DOHH2 (cell line): Measurements from ENCODE around the gene NEUROG1.
"Not testable (repeated sequence)": the region's sequence is repeated elsewhere in the genome, so short reads cannot be mapped to it uniquely, and the experiment has no call there.

Source experiments
- H3F3A ChIP-seq: fragments of 200-600 bp; sonication (generic), shearing (Covaris generic); 2 replicates; pipeline ENCODE4 v1.6.0; 2016; ENCODE audit warnings: antibody characterized with exemption, mild to moderate bottlenecking; ENCODE audit not compliant: control insufficient read depth, insufficient read depth
- H3K27ac ChIP-seq: fragments of 200-600 bp; sonication (generic); 2 replicates; pipeline ENCODE4 v1.5.1; 2014; ENCODE audit warnings: low read depth, mild to moderate bottlenecking, low read length, moderate library complexity
- H3K27me3 ChIP-seq: fragments of 200-600 bp; sonication (generic); 2 replicates; pipeline ENCODE4 v1.6.1; 2014; ENCODE audit warnings: mild to moderate bottlenecking, low read length, mixed read lengths; ENCODE audit not compliant: control insufficient read depth
- H3K36me3 ChIP-seq: fragments of 200-600 bp; sonication (generic); 2 replicates; pipeline ENCODE4 v1.6.1; 2014; ENCODE audit warnings: mild to moderate bottlenecking, low read length, moderate library complexity, mixed read lengths; ENCODE audit not compliant: control insufficient read depth
- H3K4me1 ChIP-seq: fragments of 200-600 bp; sonication (generic); 2 replicates; pipeline ENCODE4 v1.6.1; 2014; ENCODE audit warnings: mild to moderate bottlenecking, low read length, mixed read lengths; ENCODE audit not compliant: control insufficient read depth
- H3K4me2 ChIP-seq: fragments of 200-600 bp; sonication (generic); 2 replicates; pipeline ENCODE4 v1.6.0; 2014; ENCODE audit warnings: mild to moderate bottlenecking, low read length, moderate library complexity
- H3K4me3 ChIP-seq: fragments of 200-600 bp; sonication (generic); 2 replicates; pipeline ENCODE4 v1.5.1; 2014; ENCODE audit warnings: mild to moderate bottlenecking, low read length, mixed read lengths
- H3K79me2 ChIP-seq: fragments of 200-600 bp; sonication (generic); 2 replicates; pipeline ENCODE4 v1.6.1; 2014; ENCODE audit warnings: mild to moderate bottlenecking, low read length, mixed read lengths; ENCODE audit not compliant: control insufficient read depth
- H3K9me2 ChIP-seq: fragments of 200-600 bp; sonication (generic); replicated peaks from 2 replicates; pipeline ENCODE4 v1.6.1; 2014; ENCODE audit warnings: mild to moderate bottlenecking, low read length, mixed read lengths; ENCODE audit not compliant: control insufficient read depth
- H3K9me3 ChIP-seq: fragments of 200-600 bp; sonication (generic); 2 replicates; pipeline ENCODE4 v1.6.1; 2014; ENCODE audit warnings: antibody characterized with exemption, low read length, mixed read lengths; ENCODE audit not compliant: control insufficient read depth, insufficient read depth
- H4K20me1 ChIP-seq: fragments of 200-600 bp; sonication (generic); 2 replicates; pipeline ENCODE4 v1.6.0; 2014; ENCODE audit warnings: low read depth, mild to moderate bottlenecking, antibody characterized with exemption, low read length, moderate library complexity; ENCODE audit not compliant: control insufficient read depth, insufficient read depth
- EZH2phosphoT487 ChIP-seq: fragments of 200-600 bp; sonication (generic); IDR thresholded peaks from 2 replicates; pipeline ENCODE4 v1.6.1; 2017; ENCODE audit warnings: borderline replicate concordance, mild to moderate bottlenecking, antibody characterized with exemption, low read length, moderate library complexity, mixed read lengths
- TF ChIP-seq, protein P1 (sequence below): fragments of 200-600 bp; sonication (generic); IDR thresholded peaks from one replicate; pipeline ENCODE4 v1.5.1; 2014; ENCODE audit warnings: antibody characterized with exemption, mild to moderate bottlenecking, low read depth, low read length; ENCODE audit not compliant: poor library complexity, severe bottlenecking

NEUROG1 gene

GRCh38 chr5:135498637-135498995 lies 37.1 kb downstream of the NEUROG1 start:
- Histone ChIP-seq H3K27me3 (peaks cover 28% of the 10 kb centered on the region), H3K4me1 (no peaks in the 10 kb centered on the region)
- TF ChIP-seq EZH2phosphoT487: no peak
- TF ChIP-seq, protein P1, sequence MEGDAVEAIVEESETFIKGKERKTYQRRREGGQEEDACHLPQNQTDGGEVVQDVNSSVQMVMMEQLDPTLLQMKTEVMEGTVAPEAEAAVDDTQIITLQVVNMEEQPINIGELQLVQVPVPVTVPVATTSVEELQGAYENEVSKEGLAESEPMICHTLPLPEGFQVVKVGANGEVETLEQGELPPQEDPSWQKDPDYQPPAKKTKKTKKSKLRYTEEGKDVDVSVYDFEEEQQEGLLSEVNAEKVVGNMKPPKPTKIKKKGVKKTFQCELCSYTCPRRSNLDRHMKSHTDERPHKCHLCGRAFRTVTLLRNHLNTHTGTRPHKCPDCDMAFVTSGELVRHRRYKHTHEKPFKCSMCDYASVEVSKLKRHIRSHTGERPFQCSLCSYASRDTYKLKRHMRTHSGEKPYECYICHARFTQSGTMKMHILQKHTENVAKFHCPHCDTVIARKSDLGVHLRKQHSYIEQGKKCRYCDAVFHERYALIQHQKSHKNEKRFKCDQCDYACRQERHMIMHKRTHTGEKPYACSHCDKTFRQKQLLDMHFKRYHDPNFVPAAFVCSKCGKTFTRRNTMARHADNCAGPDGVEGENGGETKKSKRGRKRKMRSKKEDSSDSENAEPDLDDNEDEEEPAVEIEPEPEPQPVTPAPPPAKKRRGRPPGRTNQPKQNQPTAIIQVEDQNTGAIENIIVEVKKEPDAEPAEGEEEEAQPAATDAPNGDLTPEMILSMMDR: no peak

DNA sequence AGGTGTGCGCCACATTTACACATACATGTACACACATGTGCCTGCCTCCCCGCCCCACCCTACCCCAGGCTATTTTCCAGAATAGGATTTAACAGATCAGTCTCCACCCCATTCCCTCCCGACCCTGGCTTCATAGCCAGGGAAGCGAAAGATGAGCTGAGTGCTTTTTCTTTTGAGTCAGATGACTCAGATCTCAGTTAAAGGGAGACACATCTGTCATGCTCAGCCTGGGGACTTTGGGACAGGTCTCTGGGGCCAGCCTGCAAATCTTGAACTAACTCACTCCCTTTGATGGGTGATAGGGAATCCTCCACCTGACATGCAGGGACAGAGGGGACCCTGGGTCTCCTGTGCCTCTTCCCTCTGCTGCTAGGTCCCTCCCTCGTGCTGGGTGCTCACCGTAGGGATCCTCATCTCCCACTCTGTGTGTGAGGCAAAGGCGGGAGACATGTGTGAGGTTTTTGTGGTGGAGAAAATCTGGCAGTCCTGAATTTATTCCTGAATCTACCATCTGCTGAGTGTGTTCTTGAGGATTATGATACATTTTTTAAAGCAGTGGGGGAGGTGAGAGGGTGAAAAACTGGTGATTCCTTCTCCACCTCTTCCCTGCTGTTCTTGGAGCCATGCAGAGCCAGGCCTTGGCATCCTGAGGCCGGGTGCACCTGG lies 37.7 kb downstream of the NEUROG1 start:
- no peaks in the 10 kb centered on the region for H3F3A ChIP-seq
- no peaks in the 10 kb centered on the region for H3K36me3 ChIP-seq
- H3K4me3 ChIP-seq: no peak overlapping the region
- H3K27ac ChIP-seq: no peak overlapping the region
- no peaks in the 10 kb centered on the region for H3K9me3 ChIP-seq
- H3K9me2 ChIP-seq: no peaks in the 10 kb centered on the region
- peaks cover 31% of the 10 kb centered on the region for H3K27me3 ChIP-seq
- no peaks in the 10 kb centered on the region for H4K20me1 ChIP-seq
- no peak for TF ChIP-seq EZH2phosphoT487
- TF ChIP-seq, protein P1: no peak
- H3K79me2 ChIP-seq: no peaks in the 10 kb centered on the region
- no peak overlapping the region for H3K4me2 ChIP-seq
- H3K4me1 ChIP-seq: no peaks in the 10 kb centered on the region

More at GRCh38 chr5:135498637-135498995, 37.1 kb downstream of the NEUROG1 start:
- Histone ChIP-seq H3K9me3 (no peaks in the 10 kb centered on the region), H3K4me3 (no peak overlapping the region), H4K20me1 (no peaks in the 10 kb centered on the region), H3K79me2 (no peaks in the 10 kb centered on the region), H3K9me2 (no peaks in the 10 kb centered on the region), H3K4me2 (no peak overlapping the region), H3F3A (no peaks in the 10 kb centered on the region), H3K27ac (no peak overlapping the region), H3K36me3 (no peaks in the 10 kb centered on the region)

- peaks cover 45% of the 10 kb centered on the region for H3K27me3 ChIP-seq
- not testable (repeated sequence) for H3K36me3 ChIP-seq, H3K4me1 ChIP-seq, H3K27ac ChIP-seq, H3K4me2 ChIP-seq, H3K79me2 ChIP-seq, H3K9me2 ChIP-seq, H3K4me3 ChIP-seq, H4K20me1 ChIP-seq, H3K9me3 ChIP-seq, H3F3A ChIP-seq
Observed at GRCh38 chr5:135495531-135495930, 40.2 kb downstream of the NEUROG1 start.

DNA sequence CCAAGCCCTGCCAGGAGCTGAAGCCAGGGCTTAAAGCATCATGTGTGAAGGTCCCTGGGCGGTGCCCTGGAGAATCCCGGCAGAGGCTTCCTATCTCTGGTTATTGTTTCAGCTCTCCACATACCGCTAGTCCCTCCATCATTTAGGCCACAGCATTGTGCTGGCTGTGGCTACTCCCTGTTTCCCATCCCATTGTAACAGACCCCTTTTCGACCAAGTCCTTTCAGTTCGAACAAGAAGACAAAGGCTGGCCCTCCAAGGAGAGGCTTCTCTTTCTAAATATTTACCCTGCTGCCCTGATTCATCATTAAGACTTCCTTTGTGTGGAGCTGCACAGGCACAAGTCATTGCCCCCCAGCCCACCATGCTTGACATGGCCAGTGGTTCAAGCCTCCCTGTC lies 41.6 kb downstream of the NEUROG1 start:
- no peaks in the 10 kb centered on the region for H3K4me1 ChIP-seq
- H3K36me3 ChIP-seq: no peaks in the 10 kb centered on the region
- H3K9me2 ChIP-seq: no peaks in the 10 kb centered on the region
- no peaks in the 10 kb centered on the region for H3F3A ChIP-seq
- no peaks in the 10 kb centered on the region for H3K79me2 ChIP-seq
- H4K20me1 ChIP-seq: no peaks in the 10 kb centered on the region
- no peak overlapping the region for H3K4me2 ChIP-seq
- no peaks in the 10 kb centered on the region for H3K9me3 ChIP-seq
- H3K27me3 ChIP-seq: peaks cover 54% of the 10 kb centered on the region
- no peak overlapping the region for H3K27ac ChIP-seq
- H3K4me3 ChIP-seq: no peak overlapping the region
- no peak for TF ChIP-seq EZH2phosphoT487
- TF ChIP-seq, protein P1: no peak
